ENCODE data around the gene IGF2BP2. TPM values are rescaled to one million over a fixed set of nuclear protein-coding genes. Genes with fewer than 3 reads are reported as not detected.
"Not testable (repeated sequence)": the region's sequence is repeated elsewhere in the genome, so short reads cannot be mapped to it uniquely, and the experiment has no call there.

Gene IGF2BP2
- total and polyA plus RNA-seq, 3 experiments from 2014 or later: 0.42 TPM; not detected in 1

GRCh38 chr3:185859294-185859972, 34.6 kb upstream of the IGF2BP2 start:
- peaks cover 9 to 20% of the 10 kb centered on the region in 2 donors for H3K27me3 Mint-ChIP-seq
- ChIA-PET POLR2A (no interaction called here), CTCF (no interaction called here)
- Histone ChIP-seq H3K27me3 (ENCODE audit: insufficient read depth, low read length, poor library complexity, severe bottlenecking) (no peaks in the 10 kb centered on the region), H3K4me1 (ENCODE audit: insufficient read depth, low read length) (no peaks in the 10 kb centered on the region), H3K36me3 (ENCODE audit: insufficient read depth, low read length) (no peaks in the 10 kb centered on the region), H3K27ac (ENCODE audit: low read depth, low read length) (no peak overlapping the region), H3K9me3 (ENCODE audit: low read length) (no peaks in the 10 kb centered on the region), H3K4me3 (ENCODE audit: low read length) (no peak overlapping the region)
- no peaks in the 10 kb centered on the region for H3K4me1 Mint-ChIP-seq
- H3K36me3 Mint-ChIP-seq: peaks cover 0 to 10% (median 0%) of the 10 kb centered on the region in 3 donors
- H3K4me3 Mint-ChIP-seq: no peak overlapping the region
- DNase-seq: no peak
- H3K27ac Mint-ChIP-seq: no peak overlapping the region
- H3K9me3 Mint-ChIP-seq: peaks cover 15 to 22% (median 18%) of the 10 kb centered on the region in 5 donors

- Histone ChIP-seq H3K4me3 (ENCODE audit: low read length) (no peak overlapping the region), H3K4me1 (ENCODE audit: insufficient read depth, low read length) (no peaks in the 10 kb centered on the region), H3K9me3 (ENCODE audit: low read length) (no peaks in the 10 kb centered on the region), H3K27me3 (ENCODE audit: insufficient read depth, low read length, poor library complexity, severe bottlenecking) (no peaks in the 10 kb centered on the region), H3K27ac (ENCODE audit: low read depth, low read length) (no peak overlapping the region), H3K36me3 (ENCODE audit: insufficient read depth, low read length) (no peaks in the 10 kb centered on the region)
- no peak for DNase-seq
- no peaks in the 10 kb centered on the region for H3K4me1 Mint-ChIP-seq
- H3K36me3 Mint-ChIP-seq: peaks cover 0 to 10% (median 0%) of the 10 kb centered on the region in 3 donors
- no peak overlapping the region for H3K27ac Mint-ChIP-seq
- peaks cover 12 to 20% of the 10 kb centered on the region in 2 donors for H3K27me3 Mint-ChIP-seq
- H3K9me3 Mint-ChIP-seq: peaks cover 15 to 22% (median 18%) of the 10 kb centered on the region in 5 donors
- no peak overlapping the region for H3K4me3 Mint-ChIP-seq
- ChIA-PET POLR2A (no interaction called here), CTCF (no interaction called here)
Measured at GRCh38 chr3:185858502-185859225, 33.8 kb upstream of the IGF2BP2 start.

- Histone ChIP-seq H3K9me3 (ENCODE audit: low read length) (no peaks in the 10 kb centered on the region), H3K4me1 (ENCODE audit: insufficient read depth, low read length) (no peaks in the 10 kb centered on the region), H3K36me3 (ENCODE audit: insufficient read depth, low read length) (no peaks in the 10 kb centered on the region), H3K4me3 (ENCODE audit: low read length) (no peak overlapping the region), H3K27ac (ENCODE audit: low read depth, low read length) (no peak overlapping the region), H3K27me3 (ENCODE audit: insufficient read depth, low read length, poor library complexity, severe bottlenecking) (no peaks in the 10 kb centered on the region)
- peaks cover 15 to 25% (median 18%) of the 10 kb centered on the region in 5 donors for H3K9me3 Mint-ChIP-seq
- no peak overlapping the region for H3K4me3 Mint-ChIP-seq
- no peaks in the 10 kb centered on the region for H3K4me1 Mint-ChIP-seq
- H3K27me3 Mint-ChIP-seq: peaks cover 16 to 25% of the 10 kb centered on the region in 2 donors
- no peak overlapping the region for H3K27ac Mint-ChIP-seq
- ChIA-PET CTCF (no interaction called here), POLR2A (no interaction called here)
- H3K36me3 Mint-ChIP-seq: peaks cover 0 to 10% (median 0%) of the 10 kb centered on the region in 3 donors
- DNase-seq: no peak
Measured at GRCh38 chr3:185857208-185857607, 32.4 kb upstream of the IGF2BP2 start.

- H3K4me1 Mint-ChIP-seq: no peaks in the 10 kb centered on the region
- Histone ChIP-seq H3K36me3 (ENCODE audit: insufficient read depth, low read length) (no peaks in the 10 kb centered on the region), H3K27me3 (ENCODE audit: insufficient read depth, low read length, poor library complexity, severe bottlenecking) (no peaks in the 10 kb centered on the region), H3K4me1 (ENCODE audit: insufficient read depth, low read length) (no peaks in the 10 kb centered on the region), H3K27ac (ENCODE audit: low read depth, low read length) (no peak overlapping the region), H3K9me3 (ENCODE audit: low read length) (no peaks in the 10 kb centered on the region), H3K4me3 (ENCODE audit: low read length) (no peak overlapping the region)
- H3K27ac Mint-ChIP-seq: no peak overlapping the region
- ChIA-PET CTCF (no interaction called here), POLR2A (no interaction called here)
- no peak for DNase-seq
- peaks cover 15 to 25% (median 18%) of the 10 kb centered on the region in 5 donors for H3K9me3 Mint-ChIP-seq
- H3K36me3 Mint-ChIP-seq: peaks cover 0 to 10% (median 0%) of the 10 kb centered on the region in 3 donors
- no peak overlapping the region for H3K4me3 Mint-ChIP-seq
- H3K27me3 Mint-ChIP-seq: peaks cover 16 to 27% of the 10 kb centered on the region in 2 donors
Measured at GRCh38 chr3:185856652-185857051, 31.8 kb upstream of the IGF2BP2 start.

- CTCF ChIA-PET; H3K4me3 ChIP-seq (ENCODE audit: low read length); H3K27ac Mint-ChIP-seq; H3K4me1 Mint-ChIP-seq; H3K9me3 ChIP-seq (ENCODE audit: low read length); H3K27ac ChIP-seq (ENCODE audit: low read depth, low read length); POLR2A ChIA-PET; H3K4me3 Mint-ChIP-seq; H3K36me3 ChIP-seq (ENCODE audit: insufficient read depth, low read length); DNase-seq; H3K36me3 Mint-ChIP-seq; H3K27me3 ChIP-seq (ENCODE audit: insufficient read depth, low read length, poor library complexity, severe bottlenecking); H3K4me1 ChIP-seq (ENCODE audit: insufficient read depth, low read length): not testable (repeated sequence)
- Mint-ChIP-seq H3K9me3 (peaks cover 15 to 25% (median 18%) of the 10 kb centered on the region in 5 donors), H3K27me3 (peaks cover 21 to 22% of the 10 kb centered on the region in 2 donors)
Measured at GRCh38 chr3:185853771-185854170, 28.9 kb upstream of the IGF2BP2 start.

GRCh38 chr3:185852635-185853034, 27.8 kb upstream of the IGF2BP2 start:
- H3K27me3 ChIP-seq (ENCODE audit: insufficient read depth, low read length, poor library complexity, severe bottlenecking): no peaks in the 10 kb centered on the region
- ChIA-PET POLR2A (no interaction called here), CTCF (no interaction called here)
- Mint-ChIP-seq H3K4me1 (no peaks in the 10 kb centered on the region), H3K27ac (no peak overlapping the region), H3K4me3 (no peak overlapping the region), H3K9me3 (peaks cover 15 to 25% (median 18%) of the 10 kb centered on the region in 5 donors), H3K27me3 (peaks cover 20% of the 10 kb centered on the region in 2 donors), H3K36me3 (peaks cover 0 to 6% (median 0%) of the 10 kb centered on the region in 3 donors)
- H3K9me3 ChIP-seq (ENCODE audit: low read length): no peaks in the 10 kb centered on the region
- no peak overlapping the region for H3K4me3 ChIP-seq (ENCODE audit: low read length)
- DNase-seq: no peak
- H3K36me3 ChIP-seq (ENCODE audit: insufficient read depth, low read length): no peaks in the 10 kb centered on the region
- H3K27ac ChIP-seq (ENCODE audit: low read depth, low read length): no peak overlapping the region
- H3K4me1 ChIP-seq (ENCODE audit: insufficient read depth, low read length): no peaks in the 10 kb centered on the region

- Histone ChIP-seq H3K4me3 (ENCODE audit: low read length) (no peak overlapping the region), H3K36me3 (ENCODE audit: insufficient read depth, low read length) (no peaks in the 10 kb centered on the region), H3K27me3 (ENCODE audit: insufficient read depth, low read length, poor library complexity, severe bottlenecking) (no peaks in the 10 kb centered on the region), H3K27ac (ENCODE audit: low read depth, low read length) (no peak overlapping the region), H3K9me3 (ENCODE audit: low read length) (no peaks in the 10 kb centered on the region), H3K4me1 (ENCODE audit: insufficient read depth, low read length) (no peaks in the 10 kb centered on the region)
- H3K27me3 Mint-ChIP-seq: peaks cover 17 to 22% of the 10 kb centered on the region in 2 donors
- no peaks in the 10 kb centered on the region for H3K4me1 Mint-ChIP-seq
- peaks cover 0 to 6% (median 0%) of the 10 kb centered on the region in 3 donors for H3K36me3 Mint-ChIP-seq
- peaks cover 11 to 21% (median 11%) of the 10 kb centered on the region in 5 donors for H3K9me3 Mint-ChIP-seq
- CTCF ChIA-PET: no interaction called here
- H3K4me3 Mint-ChIP-seq: no peak overlapping the region
- no peak for DNase-seq
- POLR2A ChIA-PET: no interaction called here
- H3K27ac Mint-ChIP-seq: no peak overlapping the region
Measured at GRCh38 chr3:185851959-185852358, 27.1 kb upstream of the IGF2BP2 start.

- peak overlapping the region in 1 of 8 donors; percentile 54 for H3K27ac Mint-ChIP-seq
- Histone ChIP-seq H3K9me3 (ENCODE audit: low read length) (no peaks in the 10 kb centered on the region), H3K27ac (ENCODE audit: low read depth, low read length) (no peak overlapping the region), H3K4me1 (ENCODE audit: insufficient read depth, low read length) (no peaks in the 10 kb centered on the region), H3K36me3 (ENCODE audit: insufficient read depth, low read length) (no peaks in the 10 kb centered on the region), H3K27me3 (ENCODE audit: insufficient read depth, low read length, poor library complexity, severe bottlenecking) (no peaks in the 10 kb centered on the region), H3K4me3 (ENCODE audit: low read length) (no peak overlapping the region)
- no peak for DNase-seq
- H3K4me1 Mint-ChIP-seq: no peaks in the 10 kb centered on the region
- H3K4me3 Mint-ChIP-seq: no peak overlapping the region
- POLR2A ChIA-PET: no interaction called here
- H3K36me3 Mint-ChIP-seq: peaks cover 0 to 4% (median 0%) of the 10 kb centered on the region in 3 donors
- peaks cover 2 to 13% (median 2%) of the 10 kb centered on the region in 5 donors for H3K9me3 Mint-ChIP-seq
- peaks cover 17 to 19% of the 10 kb centered on the region in 2 donors for H3K27me3 Mint-ChIP-seq
- CTCF ChIA-PET: no interaction called here
Measured at GRCh38 chr3:185851046-185851445, 26.2 kb upstream of the IGF2BP2 start.
